ENCODE data around the gene OTX2.

DNA sequence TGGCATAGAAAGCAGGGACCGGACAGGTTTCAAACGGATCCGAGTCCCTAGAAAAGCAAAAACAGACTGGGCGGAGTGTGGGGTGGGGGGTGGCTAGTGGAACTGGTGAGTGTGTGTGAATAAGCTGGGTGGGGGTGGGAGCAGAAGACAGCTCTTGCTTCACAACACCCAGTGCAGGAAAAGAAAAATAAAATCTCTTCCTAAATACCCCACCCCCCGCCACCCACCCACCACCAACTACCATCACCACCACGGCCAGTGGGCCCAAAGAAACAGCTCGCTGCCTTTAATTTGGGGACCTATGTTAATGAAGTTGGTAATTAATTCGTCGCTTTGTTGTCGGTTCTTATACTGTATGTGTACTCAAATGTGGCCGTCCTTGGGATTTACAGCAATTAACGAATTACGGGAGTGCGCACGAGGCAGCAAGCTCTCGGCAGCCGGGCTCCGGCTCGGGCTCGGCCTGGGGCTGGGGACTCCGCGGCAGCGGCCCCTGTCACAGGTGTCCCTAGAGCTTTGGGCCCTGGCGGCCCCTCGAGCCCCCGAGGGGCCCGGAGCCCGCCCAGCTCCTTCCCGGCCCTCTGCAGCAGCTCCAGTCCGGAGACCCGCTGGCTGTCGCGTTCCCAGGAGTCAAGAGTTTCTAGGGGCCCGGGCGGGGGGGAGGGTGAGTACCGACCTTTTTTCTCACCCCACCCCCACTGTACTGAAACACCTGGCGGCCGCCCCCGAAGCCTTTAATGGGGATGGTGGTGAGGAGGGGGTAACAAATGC lies 1.5 kb upstream of the OTX2 start:
- TF ChIP-seq, protein P1, sequence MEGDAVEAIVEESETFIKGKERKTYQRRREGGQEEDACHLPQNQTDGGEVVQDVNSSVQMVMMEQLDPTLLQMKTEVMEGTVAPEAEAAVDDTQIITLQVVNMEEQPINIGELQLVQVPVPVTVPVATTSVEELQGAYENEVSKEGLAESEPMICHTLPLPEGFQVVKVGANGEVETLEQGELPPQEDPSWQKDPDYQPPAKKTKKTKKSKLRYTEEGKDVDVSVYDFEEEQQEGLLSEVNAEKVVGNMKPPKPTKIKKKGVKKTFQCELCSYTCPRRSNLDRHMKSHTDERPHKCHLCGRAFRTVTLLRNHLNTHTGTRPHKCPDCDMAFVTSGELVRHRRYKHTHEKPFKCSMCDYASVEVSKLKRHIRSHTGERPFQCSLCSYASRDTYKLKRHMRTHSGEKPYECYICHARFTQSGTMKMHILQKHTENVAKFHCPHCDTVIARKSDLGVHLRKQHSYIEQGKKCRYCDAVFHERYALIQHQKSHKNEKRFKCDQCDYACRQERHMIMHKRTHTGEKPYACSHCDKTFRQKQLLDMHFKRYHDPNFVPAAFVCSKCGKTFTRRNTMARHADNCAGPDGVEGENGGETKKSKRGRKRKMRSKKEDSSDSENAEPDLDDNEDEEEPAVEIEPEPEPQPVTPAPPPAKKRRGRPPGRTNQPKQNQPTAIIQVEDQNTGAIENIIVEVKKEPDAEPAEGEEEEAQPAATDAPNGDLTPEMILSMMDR (IDR thresholded peaks at IDR 0.05), result no peak
- no peak for TF ChIP-seq KDM5A (IDR thresholded peaks at IDR 0.05)
- TF ChIP-seq KDM1A (IDR thresholded peaks at IDR 0.05; ENCODE audit: low read depth), result no peak
- TF ChIP-seq RARB (CRISPR knock-in tag; IDR thresholded peaks at IDR 0.05), result no peak
- TF ChIP-seq ZNF302 (CRISPR knock-in tag; IDR thresholded peaks at IDR 0.05), result no peak
- TF ChIP-seq, protein P2, sequence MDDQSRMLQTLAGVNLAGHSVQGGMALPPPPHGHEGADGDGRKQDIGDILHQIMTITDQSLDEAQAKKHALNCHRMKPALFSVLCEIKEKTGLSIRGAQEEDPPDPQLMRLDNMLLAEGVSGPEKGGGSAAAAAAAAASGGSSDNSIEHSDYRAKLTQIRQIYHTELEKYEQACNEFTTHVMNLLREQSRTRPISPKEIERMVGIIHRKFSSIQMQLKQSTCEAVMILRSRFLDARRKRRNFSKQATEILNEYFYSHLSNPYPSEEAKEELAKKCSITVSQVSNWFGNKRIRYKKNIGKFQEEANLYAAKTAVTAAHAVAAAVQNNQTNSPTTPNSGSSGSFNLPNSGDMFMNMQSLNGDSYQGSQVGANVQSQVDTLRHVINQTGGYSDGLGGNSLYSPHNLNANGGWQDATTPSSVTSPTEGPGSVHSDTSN (IDR thresholded peaks at IDR 0.05), result no peak
- TF ChIP-seq, protein P3, sequence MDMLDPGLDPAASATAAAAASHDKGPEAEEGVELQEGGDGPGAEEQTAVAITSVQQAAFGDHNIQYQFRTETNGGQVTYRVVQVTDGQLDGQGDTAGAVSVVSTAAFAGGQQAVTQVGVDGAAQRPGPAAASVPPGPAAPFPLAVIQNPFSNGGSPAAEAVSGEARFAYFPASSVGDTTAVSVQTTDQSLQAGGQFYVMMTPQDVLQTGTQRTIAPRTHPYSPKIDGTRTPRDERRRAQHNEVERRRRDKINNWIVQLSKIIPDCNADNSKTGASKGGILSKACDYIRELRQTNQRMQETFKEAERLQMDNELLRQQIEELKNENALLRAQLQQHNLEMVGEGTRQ (IDR thresholded peaks at IDR 0.05), result no peak
- TF ChIP-seq NPAS2 (CRISPR knock-in tag; IDR thresholded peaks at IDR 0.05; ENCODE audit: borderline replicate concordance), result no peak
- TF ChIP-seq ZFP36 (IDR thresholded peaks at IDR 0.05; ENCODE audit: borderline replicate concordance, partially characterized antibody), result no peak
- no peak for TF ChIP-seq SREBF2 (IDR thresholded peaks at IDR 0.05)
- TF ChIP-seq, protein P4, sequence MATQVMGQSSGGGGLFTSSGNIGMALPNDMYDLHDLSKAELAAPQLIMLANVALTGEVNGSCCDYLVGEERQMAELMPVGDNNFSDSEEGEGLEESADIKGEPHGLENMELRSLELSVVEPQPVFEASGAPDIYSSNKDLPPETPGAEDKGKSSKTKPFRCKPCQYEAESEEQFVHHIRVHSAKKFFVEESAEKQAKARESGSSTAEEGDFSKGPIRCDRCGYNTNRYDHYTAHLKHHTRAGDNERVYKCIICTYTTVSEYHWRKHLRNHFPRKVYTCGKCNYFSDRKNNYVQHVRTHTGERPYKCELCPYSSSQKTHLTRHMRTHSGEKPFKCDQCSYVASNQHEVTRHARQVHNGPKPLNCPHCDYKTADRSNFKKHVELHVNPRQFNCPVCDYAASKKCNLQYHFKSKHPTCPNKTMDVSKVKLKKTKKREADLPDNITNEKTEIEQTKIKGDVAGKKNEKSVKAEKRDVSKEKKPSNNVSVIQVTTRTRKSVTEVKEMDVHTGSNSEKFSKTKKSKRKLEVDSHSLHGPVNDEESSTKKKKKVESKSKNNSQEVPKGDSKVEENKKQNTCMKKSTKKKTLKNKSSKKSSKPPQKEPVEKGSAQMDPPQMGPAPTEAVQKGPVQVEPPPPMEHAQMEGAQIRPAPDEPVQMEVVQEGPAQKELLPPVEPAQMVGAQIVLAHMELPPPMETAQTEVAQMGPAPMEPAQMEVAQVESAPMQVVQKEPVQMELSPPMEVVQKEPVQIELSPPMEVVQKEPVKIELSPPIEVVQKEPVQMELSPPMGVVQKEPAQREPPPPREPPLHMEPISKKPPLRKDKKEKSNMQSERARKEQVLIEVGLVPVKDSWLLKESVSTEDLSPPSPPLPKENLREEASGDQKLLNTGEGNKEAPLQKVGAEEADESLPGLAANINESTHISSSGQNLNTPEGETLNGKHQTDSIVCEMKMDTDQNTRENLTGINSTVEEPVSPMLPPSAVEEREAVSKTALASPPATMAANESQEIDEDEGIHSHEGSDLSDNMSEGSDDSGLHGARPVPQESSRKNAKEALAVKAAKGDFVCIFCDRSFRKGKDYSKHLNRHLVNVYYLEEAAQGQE (IDR thresholded peaks at IDR 0.05), result no peak
- TF ChIP-seq CBX2 (IDR thresholded peaks at IDR 0.05; ENCODE audit: borderline replicate concordance, low read depth), result no peak
